DOHH2 (cell line): ENCODE results near the gene SRF.

Experiments
- H3F3A ChIP-seq: fragments of 200-600 bp; sonication (generic), shearing (Covaris generic); 2 replicates; pipeline ENCODE4 v1.6.0; 2016; ENCODE audit warnings: antibody characterized with exemption, mild to moderate bottlenecking; ENCODE audit not compliant: control insufficient read depth, insufficient read depth
- H3K27ac ChIP-seq: fragments of 200-600 bp; sonication (generic); 2 replicates; pipeline ENCODE4 v1.5.1; 2014; ENCODE audit warnings: low read depth, mild to moderate bottlenecking, low read length, moderate library complexity
- H3K27me3 ChIP-seq: fragments of 200-600 bp; sonication (generic); 2 replicates; pipeline ENCODE4 v1.6.1; 2014; ENCODE audit warnings: mild to moderate bottlenecking, low read length, mixed read lengths; ENCODE audit not compliant: control insufficient read depth
- H3K36me3 ChIP-seq: fragments of 200-600 bp; sonication (generic); 2 replicates; pipeline ENCODE4 v1.6.1; 2014; ENCODE audit warnings: mild to moderate bottlenecking, low read length, moderate library complexity, mixed read lengths; ENCODE audit not compliant: control insufficient read depth
- H3K4me1 ChIP-seq: fragments of 200-600 bp; sonication (generic); 2 replicates; pipeline ENCODE4 v1.6.1; 2014; ENCODE audit warnings: mild to moderate bottlenecking, low read length, mixed read lengths; ENCODE audit not compliant: control insufficient read depth
- H3K4me2 ChIP-seq: fragments of 200-600 bp; sonication (generic); 2 replicates; pipeline ENCODE4 v1.6.0; 2014; ENCODE audit warnings: mild to moderate bottlenecking, low read length, moderate library complexity
- H3K4me3 ChIP-seq: fragments of 200-600 bp; sonication (generic); 2 replicates; pipeline ENCODE4 v1.5.1; 2014; ENCODE audit warnings: mild to moderate bottlenecking, low read length, mixed read lengths
- H3K79me2 ChIP-seq: fragments of 200-600 bp; sonication (generic); 2 replicates; pipeline ENCODE4 v1.6.1; 2014; ENCODE audit warnings: mild to moderate bottlenecking, low read length, mixed read lengths; ENCODE audit not compliant: control insufficient read depth
- H3K9me2 ChIP-seq: fragments of 200-600 bp; sonication (generic); replicated peaks from 2 replicates; pipeline ENCODE4 v1.6.1; 2014; ENCODE audit warnings: mild to moderate bottlenecking, low read length, mixed read lengths; ENCODE audit not compliant: control insufficient read depth
- H3K9me3 ChIP-seq: fragments of 200-600 bp; sonication (generic); 2 replicates; pipeline ENCODE4 v1.6.1; 2014; ENCODE audit warnings: antibody characterized with exemption, low read length, mixed read lengths; ENCODE audit not compliant: control insufficient read depth, insufficient read depth
- H4K20me1 ChIP-seq: fragments of 200-600 bp; sonication (generic); 2 replicates; pipeline ENCODE4 v1.6.0; 2014; ENCODE audit warnings: low read depth, mild to moderate bottlenecking, antibody characterized with exemption, low read length, moderate library complexity; ENCODE audit not compliant: control insufficient read depth, insufficient read depth
- EZH2phosphoT487 ChIP-seq: fragments of 200-600 bp; sonication (generic); IDR thresholded peaks from 2 replicates; pipeline ENCODE4 v1.6.1; 2017; ENCODE audit warnings: borderline replicate concordance, mild to moderate bottlenecking, antibody characterized with exemption, low read length, moderate library complexity, mixed read lengths
- TF ChIP-seq, protein P1 (sequence below): fragments of 200-600 bp; sonication (generic); IDR thresholded peaks from one replicate; pipeline ENCODE4 v1.5.1; 2014; ENCODE audit warnings: antibody characterized with exemption, mild to moderate bottlenecking, low read depth, low read length; ENCODE audit not compliant: poor library complexity, severe bottlenecking

Gene SRF

DNA sequence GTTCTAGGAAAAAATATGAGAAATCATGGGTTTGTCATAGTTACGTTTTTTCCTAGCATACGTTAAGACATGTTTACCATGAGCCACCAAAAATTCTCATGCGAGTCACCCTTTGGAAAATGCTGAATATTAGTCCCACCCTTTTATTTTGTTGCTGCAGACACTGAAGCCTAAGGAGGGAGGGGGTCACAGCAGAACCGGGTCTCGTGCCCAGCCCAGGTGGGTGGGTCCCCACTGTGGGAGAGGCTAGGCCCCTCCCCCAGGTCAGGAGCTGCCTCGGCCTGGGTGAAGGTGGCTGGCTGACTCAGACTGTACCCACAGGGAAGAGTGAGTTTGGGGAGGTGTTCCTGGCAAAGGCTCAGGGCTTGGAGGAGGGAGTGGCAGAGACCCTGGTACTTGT lies 26.2 kb upstream of the SRF start:
- Histone ChIP-seq H3K4me3 (no peak overlapping the region), H3K4me2 (no peak overlapping the region), H3K36me3 (no peaks in the 10 kb centered on the region), H4K20me1 (no peaks in the 10 kb centered on the region), H3K4me1 (peaks cover 14% of the 10 kb centered on the region), H3K9me2 (no peaks in the 10 kb centered on the region), H3K9me3 (no peaks in the 10 kb centered on the region), H3K27ac (no peak overlapping the region), H3F3A (no peaks in the 10 kb centered on the region), H3K79me2 (no peaks in the 10 kb centered on the region), H3K27me3 (peaks cover 9% of the 10 kb centered on the region; the same call in 1 of the 2 replicates)
- TF ChIP-seq EZH2phosphoT487: no peak
- TF ChIP-seq, protein P1, sequence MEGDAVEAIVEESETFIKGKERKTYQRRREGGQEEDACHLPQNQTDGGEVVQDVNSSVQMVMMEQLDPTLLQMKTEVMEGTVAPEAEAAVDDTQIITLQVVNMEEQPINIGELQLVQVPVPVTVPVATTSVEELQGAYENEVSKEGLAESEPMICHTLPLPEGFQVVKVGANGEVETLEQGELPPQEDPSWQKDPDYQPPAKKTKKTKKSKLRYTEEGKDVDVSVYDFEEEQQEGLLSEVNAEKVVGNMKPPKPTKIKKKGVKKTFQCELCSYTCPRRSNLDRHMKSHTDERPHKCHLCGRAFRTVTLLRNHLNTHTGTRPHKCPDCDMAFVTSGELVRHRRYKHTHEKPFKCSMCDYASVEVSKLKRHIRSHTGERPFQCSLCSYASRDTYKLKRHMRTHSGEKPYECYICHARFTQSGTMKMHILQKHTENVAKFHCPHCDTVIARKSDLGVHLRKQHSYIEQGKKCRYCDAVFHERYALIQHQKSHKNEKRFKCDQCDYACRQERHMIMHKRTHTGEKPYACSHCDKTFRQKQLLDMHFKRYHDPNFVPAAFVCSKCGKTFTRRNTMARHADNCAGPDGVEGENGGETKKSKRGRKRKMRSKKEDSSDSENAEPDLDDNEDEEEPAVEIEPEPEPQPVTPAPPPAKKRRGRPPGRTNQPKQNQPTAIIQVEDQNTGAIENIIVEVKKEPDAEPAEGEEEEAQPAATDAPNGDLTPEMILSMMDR: no peak

DNA sequence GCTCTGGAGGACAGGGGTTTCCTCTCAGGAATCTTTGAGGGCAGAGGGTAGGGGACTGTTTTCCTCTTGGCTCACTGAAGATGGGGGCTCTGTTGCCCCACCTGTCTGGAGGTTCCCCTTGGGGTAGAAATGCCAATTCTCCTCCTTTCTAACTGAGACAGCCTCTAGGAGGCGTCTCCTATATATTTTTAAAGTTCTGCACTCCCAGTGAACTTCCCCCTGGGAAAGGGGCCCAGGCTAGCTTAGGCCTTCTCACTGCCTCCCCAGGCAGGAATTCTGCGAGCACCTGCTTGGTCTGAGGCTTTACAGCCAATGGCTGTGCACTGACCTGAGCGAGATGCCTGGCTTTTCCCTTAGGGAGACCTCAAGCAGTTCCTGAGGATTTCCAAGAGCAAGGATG lies 24.8 kb upstream of the SRF start:
- Histone ChIP-seq H3F3A (no peaks in the 10 kb centered on the region), H3K4me1 (peaks cover 14% of the 10 kb centered on the region), H3K4me2 (no peak overlapping the region), H3K27ac (no peak overlapping the region), H3K4me3 (no peak overlapping the region), H3K9me3 (no peaks in the 10 kb centered on the region), H3K36me3 (no peaks in the 10 kb centered on the region), H4K20me1 (no peaks in the 10 kb centered on the region), H3K27me3 (peaks cover 9% of the 10 kb centered on the region; the same call in 1 of the 2 replicates), H3K79me2 (no peaks in the 10 kb centered on the region), H3K9me2 (no peaks in the 10 kb centered on the region)
- TF ChIP-seq EZH2phosphoT487: no peak
- TF ChIP-seq, protein P1: no peak

DNA sequence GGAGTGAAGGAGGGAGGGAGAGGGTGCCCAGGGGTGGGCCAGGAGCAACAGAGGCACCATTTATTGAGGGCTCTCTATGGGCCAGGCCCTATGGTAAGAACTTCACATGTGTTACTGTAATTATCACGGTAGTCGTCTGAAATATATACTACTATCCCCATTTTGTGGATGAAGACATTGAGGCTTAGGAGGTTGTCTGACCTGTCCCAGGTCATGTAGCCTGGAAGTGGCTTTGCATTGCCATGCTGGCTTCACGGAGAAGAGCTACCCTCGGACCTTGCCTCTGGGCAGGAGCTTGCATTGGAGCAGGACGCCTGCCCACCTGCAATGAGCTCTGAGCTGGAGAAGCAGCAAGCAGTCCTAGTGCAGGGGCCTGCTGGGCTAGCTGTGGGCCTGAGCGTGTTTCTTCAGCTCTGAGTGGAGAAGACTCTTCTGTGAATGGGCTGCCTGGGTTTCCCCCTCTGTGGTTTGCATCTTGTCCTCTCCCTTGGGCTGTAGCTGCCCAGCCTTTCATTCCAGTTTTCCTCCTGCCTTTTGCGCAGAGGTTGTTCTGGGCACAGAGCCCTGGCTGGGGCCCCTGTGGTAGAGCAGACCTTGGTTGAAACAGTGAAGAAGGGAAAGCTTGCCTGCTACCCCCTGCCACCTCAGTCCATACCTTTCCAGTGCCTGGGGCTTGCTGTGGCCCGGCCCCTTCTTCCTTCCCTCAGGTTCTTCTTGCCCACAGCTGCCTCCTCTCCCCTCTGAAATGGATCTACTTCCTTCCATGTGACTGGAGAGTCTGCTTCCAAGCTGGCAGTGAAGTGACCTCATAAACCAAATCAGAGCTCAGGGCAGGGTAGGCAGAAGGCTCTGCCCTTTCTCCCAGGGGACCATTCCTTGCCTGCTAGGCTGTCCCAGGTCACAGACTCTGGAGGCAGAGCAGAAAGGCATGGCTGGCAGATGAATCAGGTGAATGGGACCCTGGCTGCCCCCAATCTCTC lies 24.1 kb upstream of the SRF start:
- Histone ChIP-seq H3K27ac (no peak overlapping the region), H3K36me3 (no peaks in the 10 kb centered on the region), H3K9me2 (no peaks in the 10 kb centered on the region), H3K9me3 (no peaks in the 10 kb centered on the region), H3K4me3 (no peak overlapping the region), H3K27me3 (peaks cover 9% of the 10 kb centered on the region; the same call in 1 of the 2 replicates), H3K4me1 (peaks cover 13% of the 10 kb centered on the region), H3K79me2 (no peaks in the 10 kb centered on the region), H3F3A (no peaks in the 10 kb centered on the region), H4K20me1 (no peaks in the 10 kb centered on the region), H3K4me2 (no peak overlapping the region)
- TF ChIP-seq EZH2phosphoT487: no peak
- TF ChIP-seq, protein P1: no peak
